Daoy (cell line): ENCODE measurements around the gene IL1A. TPM values are rescaled to one million over a fixed set of nuclear protein-coding genes. Genes with fewer than 3 reads are reported as not detected.
"Not testable (repeated sequence)": the region's sequence is repeated elsewhere in the genome, so short reads cannot be mapped to it uniquely, and the experiment has no call there.

Source experiments
- DNase-seq: peaks from one replicate; pipeline ENCODE4 v3.0.0-alpha.2; 2015; ENCODE audit warnings: low read depth
- total RNA-seq: library from RNA; depleted of rRNA; stranded (reverse); fragments of >200 nt; shearing (Covaris generic); gene quantifications from 2 replicates; pipeline ENCODE4 v1.2.3, GENCODE V29; 2014; rRNA removed

Gene IL1A, protein sequence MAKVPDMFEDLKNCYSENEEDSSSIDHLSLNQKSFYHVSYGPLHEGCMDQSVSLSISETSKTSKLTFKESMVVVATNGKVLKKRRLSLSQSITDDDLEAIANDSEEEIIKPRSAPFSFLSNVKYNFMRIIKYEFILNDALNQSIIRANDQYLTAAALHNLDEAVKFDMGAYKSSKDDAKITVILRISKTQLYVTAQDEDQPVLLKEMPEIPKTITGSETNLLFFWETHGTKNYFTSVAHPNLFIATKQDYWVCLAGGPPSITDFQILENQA
- 26.0 and 29.8 TPM in 2 replicates for total RNA-seq

DNA sequence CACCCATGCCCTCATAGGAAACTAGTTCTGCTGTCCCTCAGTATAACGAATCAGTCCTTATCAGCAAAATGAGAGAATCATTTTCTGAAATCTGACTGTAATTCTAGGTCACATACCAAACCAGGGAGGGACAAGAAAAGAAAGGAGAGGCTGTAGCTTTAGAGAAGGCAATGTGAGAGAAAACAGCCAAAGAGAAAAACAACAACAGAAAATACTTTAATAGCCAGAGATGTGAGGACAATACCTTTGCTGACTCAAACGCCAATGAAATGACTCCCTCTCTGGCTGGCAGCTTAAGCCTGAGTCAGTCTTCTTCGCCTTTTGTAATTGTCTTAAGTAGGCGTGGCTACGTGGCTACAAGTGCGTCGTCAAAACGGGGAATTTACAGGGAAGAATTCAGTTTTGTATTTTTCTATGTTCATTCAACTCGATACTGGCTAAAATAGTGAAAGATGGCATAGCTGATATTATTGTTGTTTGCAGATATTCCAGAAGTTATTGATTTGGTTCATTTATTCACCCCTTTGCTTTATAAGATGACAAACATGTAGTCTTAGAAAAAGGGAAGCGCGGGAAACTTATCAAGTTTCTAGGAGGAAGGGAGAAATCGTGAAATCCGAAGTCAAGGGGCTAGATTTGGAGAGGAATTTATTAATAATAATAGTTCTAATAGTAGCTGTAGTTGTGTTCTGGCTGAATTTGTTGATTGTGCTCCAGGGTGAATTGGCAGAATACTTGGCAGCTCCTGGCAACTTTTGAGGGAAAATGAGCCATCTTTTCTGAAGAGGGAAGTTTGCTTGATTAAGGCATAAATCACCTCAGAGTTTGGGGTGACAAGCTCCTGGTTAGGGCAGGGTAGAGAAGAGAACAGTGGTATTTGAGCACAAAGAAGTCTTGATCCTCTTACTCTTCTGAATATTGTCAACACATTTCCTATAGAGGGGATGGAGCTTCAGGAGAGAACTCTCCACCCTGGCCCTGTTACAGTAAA is at the start of gene IL1A:
Gene IL1A (minus strand): TSS at position 295 of the 991 bp plus-strand sequence. CDS start 723 bp downstream, outside the sequence.
- DNase-seq: peak; percentile 84

GRCh38 chr2:112833976-112834375 is 49.7 kb upstream of the IL1A start:
- no peak for DNase-seq

DNA sequence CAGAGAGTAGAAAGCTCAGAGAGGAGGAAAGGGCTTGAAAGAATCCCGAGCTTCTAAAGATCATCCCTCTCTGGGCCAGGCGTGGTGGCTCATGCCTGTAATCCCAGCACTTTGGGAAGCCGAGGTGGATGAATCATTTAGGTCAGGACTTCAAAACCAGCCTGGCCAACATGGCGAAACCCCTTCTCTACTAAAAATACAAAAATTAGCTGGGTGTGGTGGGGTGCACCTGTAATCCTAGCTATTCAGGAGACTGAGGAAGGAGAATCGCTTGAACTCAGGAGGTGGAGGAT is 49.3 kb upstream of the IL1A start:
- DNase-seq: not testable (repeated sequence)

- no peak for DNase-seq
Observed at GRCh38 chr2:112832841-112833638, 48.7 kb upstream of the IL1A start.

DNA sequence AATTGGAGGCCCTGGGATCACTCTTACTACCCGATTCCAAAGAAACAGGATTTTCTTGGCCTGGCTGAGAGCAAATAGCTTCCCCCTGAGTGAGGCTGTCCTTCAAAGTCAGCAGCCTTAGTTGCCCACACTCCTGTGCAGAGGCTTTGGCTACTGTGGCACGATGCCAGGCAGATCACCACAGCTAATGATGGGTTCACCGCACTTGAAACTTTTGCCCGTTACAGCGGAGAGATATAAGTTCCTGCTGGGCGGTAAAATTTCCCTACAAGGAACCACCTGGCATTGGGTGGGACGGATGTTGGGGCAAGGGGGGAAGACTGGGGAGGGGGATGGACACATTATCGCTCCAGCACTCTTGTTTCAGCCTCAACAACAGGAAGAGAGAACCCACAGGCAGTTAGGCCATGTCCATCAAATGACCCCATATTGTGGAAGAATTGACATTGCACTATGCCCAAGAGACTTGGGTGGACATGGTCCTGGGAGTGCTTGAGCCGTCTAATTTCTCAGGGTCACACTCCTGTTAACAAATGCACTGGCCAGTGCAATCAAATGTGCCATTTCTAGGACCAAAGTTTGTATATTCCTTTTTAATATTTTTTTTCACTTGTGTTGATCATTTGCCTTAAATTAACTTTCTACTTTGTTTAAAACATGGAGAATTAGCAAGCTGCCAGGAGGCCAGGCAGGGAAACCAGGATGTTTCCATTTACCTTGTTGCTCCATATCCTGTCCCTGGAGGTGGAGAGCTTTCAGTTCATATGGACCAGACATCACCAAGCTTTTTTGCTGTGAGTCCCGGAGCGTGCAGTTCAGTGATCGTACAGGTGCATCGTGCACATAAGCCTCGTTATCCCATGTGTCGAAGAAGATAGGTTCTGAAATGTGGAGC is 47.9 kb upstream of the IL1A start:
- no peak for DNase-seq

DNA sequence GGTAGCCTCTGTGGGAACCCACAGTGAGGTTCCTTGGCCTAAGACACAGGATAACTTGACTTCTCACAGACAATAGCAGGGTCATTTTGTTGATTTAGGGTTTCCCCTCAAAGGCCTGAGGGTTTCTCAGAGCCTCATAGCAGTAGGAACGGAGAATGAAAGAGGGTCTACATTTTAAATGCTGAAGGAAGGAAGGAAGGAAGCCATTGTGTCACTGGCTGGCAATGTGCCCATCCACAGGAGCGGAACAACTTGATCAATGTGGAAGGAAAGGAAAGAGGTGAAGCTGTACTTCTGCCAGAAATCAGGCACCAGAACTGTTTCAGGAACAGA is 47.2 kb upstream of the IL1A start:
- DNase-seq: no peak

GRCh38 chr2:112830682-112831512 is 46.6 kb upstream of the IL1A start:
- DNase-seq: no peak

GRCh38 chr2:112829961-112830681 is 45.8 kb upstream of the IL1A start:
- no peak for DNase-seq

- DNase-seq: no peak
Observed at GRCh38 chr2:112829101-112829960, 45.0 kb upstream of the IL1A start.

- no peak for DNase-seq
Observed at GRCh38 chr2:112828251-112828691, 44.0 kb upstream of the IL1A start.

DNA sequence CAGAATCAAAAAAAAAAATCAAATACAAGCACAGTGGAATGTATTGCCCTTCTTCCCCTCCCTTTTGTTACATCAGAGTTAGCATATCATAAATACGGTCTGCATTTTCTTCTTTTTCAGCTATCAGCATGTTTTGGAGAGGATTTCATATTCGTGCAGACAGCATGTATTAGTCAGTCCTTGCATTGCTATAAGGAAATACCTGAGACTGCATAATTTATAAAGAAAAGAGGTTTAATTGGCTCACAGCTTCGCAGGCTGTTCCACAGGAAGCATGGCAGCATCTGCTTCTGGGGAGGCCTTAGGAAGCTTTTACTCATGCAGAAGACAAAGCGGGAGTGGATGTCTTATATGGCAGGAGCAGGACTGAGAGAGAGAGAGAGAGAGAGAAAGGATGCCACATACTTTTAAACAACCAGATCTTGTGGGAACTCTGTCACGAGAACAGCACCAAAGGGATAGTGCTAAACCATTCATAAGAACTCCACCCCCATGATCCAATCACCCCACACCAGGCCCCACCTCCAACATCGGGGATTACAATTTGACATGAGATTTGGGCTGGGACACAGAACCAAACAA is 43.4 kb upstream of the IL1A start:
- DNase-seq: no peak

DNA sequence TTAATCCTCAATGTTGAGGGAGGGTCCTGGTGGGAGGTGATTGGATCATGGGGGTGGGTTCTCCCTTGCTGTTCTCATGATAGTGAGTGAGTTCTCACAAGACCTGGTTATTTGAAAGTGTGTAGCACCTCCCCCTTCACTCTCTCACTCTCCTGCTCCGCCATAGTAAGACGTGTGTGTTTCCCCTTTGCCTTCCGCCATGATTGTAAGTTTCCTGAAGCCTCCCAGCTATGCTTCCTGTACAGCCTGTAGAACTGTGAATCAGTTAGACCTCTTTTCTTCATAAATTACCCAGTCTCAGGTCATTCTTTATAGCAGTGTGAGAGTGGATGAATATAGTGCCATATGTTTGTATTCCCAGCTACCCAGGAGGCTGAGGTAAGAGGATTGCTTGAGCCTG is 42.7 kb upstream of the IL1A start:
- DNase-seq: no peak

GRCh38 chr2:112825706-112826105 is 41.4 kb upstream of the IL1A start:
- no peak for DNase-seq

GRCh38 chr2:112824694-112825085 is 40.4 kb upstream of the IL1A start:
- no peak for DNase-seq

GRCh38 chr2:112821682-112822081 is 37.4 kb upstream of the IL1A start:
- no peak for DNase-seq

DNA sequence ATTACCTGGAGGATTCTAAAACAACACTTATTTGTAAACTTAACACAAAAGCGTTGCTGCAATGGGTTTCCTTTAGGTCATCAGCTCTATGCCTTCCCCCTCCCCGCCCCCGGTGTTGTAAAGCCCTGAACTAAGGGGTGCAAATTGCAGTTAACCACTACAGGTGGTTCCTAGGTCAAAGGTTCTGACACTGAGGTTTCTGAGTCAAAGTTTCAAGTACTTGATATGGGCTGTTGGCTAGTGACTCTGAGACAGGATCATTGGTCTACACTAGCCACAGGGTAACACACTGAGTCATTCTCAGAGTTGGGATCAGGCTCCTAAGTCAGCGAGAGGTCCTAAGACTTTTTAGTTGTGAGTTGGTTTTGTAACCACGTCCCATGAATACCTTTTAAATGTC is 36.8 kb upstream of the IL1A start:
- peak; percentile 47 for DNase-seq

DNA sequence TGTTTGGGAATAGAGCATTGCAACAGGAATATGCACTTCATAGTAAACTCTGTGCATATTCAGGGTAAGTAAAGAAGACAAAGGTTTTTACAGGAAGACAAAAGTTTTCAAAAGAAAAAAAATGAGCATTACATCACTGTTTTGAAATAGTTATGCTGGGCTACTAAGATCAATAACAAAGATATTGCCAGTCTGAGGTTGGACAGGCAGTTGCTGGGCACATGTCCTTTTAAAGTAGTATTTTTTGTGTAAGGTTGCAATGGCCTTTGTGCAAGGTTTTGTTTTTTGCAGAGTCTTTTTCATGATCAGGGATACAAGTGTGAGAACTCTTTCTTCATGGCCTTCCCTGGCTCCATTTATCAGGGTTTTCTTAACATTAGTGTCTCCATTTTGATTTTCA is 36.0 kb upstream of the IL1A start:
- DNase-seq: no peak

DNA sequence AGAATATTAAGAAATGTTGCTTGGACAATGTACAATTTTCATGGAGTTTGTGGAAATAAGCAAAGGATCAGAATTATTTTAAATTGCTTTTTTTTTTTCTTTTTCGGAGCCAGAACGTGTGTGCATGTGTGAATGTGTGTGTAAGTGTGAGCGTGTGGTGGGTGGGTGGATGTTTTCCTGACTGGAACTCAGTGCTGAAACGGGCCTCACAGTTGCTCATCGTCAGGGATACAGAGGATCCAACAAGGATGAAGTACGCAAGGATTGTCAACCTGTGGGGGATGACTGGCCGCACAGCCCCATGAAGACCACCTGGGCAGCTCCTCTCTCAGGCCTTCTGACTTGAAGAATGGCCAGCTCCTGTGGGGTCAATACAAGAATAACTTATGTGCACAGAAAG is 34.8 kb upstream of the IL1A start:
- DNase-seq: no peak
